ENCODE results near the gene KIRREL1.

Gene KIRREL1

DNA sequence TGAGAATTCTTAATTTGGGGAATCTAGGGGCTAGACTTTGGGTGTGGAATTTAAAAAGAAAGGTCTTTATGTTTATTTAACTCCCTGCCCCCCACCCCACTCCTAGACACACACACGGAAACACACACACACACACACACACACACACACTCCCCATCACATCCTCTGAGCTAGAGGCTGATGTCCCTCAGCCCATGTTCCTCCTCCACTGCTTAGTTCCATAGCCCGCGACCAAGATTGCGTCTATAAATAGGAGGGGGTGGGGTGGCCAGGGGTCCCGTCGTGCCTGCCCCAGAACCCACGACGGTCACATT lies 655 bp upstream of the KIRREL1 start:
- H3K4me3 ChIP-seq (ENCODE audit: low read length), result peak overlapping the region; percentile 87

GRCh38 chr1:157993918-157994605 lies 617 bp downstream of the KIRREL1 start:
- peak; percentile 17 for TF ChIP-seq CTCF (IDR thresholded peaks at IDR 0.05; ENCODE audit: insufficient read depth, low read depth, low read length, missing control alignments)
- no peak for DNase-seq (ENCODE audit: low read depth)
- peak overlapping the region; percentile 87 for H3K4me3 ChIP-seq (ENCODE audit: low read length)

More for the DNA sequence above, 655 bp upstream of the KIRREL1 start:
- no peak for DNase-seq (ENCODE audit: low read depth)
- TF ChIP-seq CTCF (IDR thresholded peaks at IDR 0.05; ENCODE audit: insufficient read depth, low read depth, low read length, missing control alignments), result no peak

DNA sequence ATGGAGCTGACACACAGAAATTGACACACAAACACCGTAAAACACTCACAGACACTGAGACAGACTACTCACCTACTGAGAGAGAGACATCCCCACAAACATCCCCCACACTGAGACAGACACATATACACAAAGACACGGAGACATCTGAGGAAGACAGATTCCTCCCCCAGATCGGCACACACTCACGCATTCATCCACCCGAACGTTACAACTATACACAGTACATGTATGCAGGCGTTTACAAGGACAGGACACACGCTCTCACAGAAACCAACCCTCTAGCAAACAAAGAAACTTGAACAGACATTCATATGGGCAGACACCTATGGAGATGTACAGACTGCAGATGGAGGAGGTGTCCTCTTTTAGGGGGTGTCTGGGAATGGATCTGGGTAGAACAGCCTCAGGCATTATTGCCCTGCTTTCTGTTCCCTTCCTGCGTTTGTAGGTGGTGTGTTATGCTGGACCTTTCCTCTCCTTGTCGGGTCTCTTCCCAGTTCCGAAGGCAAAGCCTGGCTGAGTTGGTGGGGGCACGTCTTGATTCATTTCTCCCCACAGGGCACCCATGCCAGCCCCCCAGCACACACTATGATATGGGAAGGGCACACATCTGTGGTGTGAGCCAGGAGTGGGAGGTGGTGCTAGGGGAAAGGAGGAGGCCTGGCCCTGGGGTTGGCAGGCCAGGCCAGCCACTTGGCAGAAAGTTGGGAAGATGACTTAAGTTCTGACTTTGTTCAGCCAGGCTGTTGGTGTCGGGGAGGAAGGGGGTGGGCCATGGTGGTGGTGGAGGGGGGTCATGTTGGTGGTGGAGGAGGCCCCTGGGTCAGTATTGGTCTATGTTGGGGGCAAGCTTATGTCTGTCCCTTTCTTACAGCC lies 1.5 kb downstream of the KIRREL1 start:
- TF ChIP-seq CTCF (IDR thresholded peaks at IDR 0.05; ENCODE audit: insufficient read depth, low read depth, low read length, missing control alignments), result no peak
- H3K4me3 ChIP-seq (ENCODE audit: low read length), result peak overlapping the region; percentile 87
- DNase-seq (ENCODE audit: low read depth), result peak; percentile 43

DNA sequence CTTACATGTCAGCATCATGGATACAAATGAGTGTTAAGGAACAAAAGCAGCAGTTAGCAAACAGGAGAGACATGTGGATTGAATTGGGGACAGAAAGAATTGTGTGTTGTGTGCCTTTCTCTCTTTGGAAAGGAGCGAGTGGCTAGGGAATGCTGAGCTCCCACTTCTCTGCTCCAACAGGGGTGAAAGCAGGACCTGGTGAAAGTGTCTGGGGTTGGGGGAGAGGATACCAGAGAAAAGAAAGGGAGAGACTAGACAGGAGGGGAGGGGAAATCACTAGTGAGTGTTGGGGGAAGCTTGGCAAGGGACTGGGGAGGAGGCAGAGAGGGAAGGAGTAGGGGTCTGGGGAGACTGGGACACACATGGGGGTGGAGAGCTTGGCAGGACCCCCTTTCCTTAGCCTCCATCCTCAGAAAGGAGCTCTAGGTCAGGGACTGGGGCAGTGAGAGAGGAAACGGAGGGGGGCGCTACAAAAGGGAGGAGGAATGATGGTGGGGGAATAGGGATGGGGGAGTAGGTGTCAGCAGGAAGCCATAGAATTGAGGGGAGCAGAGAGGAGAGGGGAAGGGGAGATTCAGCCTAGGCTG lies 2.2 kb downstream of the KIRREL1 start:
- H3K4me3 ChIP-seq (ENCODE audit: low read length), result peak overlapping the region; percentile 87
- no peak for DNase-seq (ENCODE audit: low read depth)
- TF ChIP-seq CTCF (IDR thresholded peaks at IDR 0.05; ENCODE audit: insufficient read depth, low read depth, low read length, missing control alignments), result no peak

GRCh38 chr1:157996433-157996832 lies 3.0 kb downstream of the KIRREL1 start:
- no peak for DNase-seq (ENCODE audit: low read depth)
- no peak for TF ChIP-seq CTCF (IDR thresholded peaks at IDR 0.05; ENCODE audit: insufficient read depth, low read depth, low read length, missing control alignments)
- H3K4me3 ChIP-seq (ENCODE audit: low read length), result no peak overlapping the region

DNA sequence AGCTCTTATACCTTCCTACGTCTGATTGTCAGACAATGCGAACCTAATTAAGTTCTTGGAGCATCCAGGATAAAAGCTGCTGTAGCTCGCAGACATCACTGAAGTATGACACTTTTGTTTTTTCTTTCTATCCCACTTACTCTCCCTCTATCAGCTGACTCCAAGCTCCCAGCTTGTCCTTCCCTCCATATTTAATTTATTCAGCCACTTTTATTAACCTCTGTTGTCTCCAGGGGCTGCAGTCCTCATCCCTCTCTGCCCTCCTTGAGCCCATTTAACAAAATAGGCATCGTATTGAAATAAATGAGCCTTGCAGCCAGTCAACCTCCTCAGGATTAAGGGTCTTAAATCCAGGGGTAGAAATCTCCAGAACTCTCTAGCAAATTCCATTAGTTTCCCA lies 7.1 kb downstream of the KIRREL1 start:
- no peak overlapping the region for H3K4me3 ChIP-seq (ENCODE audit: low read length)
- no peak for TF ChIP-seq CTCF (IDR thresholded peaks at IDR 0.05; ENCODE audit: insufficient read depth, low read depth, low read length, missing control alignments)
- DNase-seq (ENCODE audit: low read depth), result no peak
